ENCODE results near the gene TBC1D1.

DNA sequence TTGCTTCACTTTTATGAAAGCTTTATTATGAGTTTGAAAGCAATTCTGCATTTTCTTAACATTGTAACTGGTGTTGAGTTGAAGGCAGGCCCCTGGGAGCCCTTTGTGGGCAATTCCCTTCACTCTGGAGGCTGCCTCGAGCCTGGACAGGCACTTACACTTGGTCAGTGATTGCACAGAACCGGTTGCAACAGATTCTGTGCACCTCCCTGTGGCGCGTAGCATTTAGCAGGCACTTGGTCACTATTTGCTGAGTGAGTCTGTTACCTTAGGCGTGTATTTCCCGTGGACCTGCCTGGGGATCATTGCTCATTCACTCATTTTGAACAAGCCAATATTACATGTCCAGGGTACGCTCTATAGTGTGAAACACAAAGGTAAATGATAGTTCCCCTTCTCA, 149.7 kb downstream of the TBC1D1 start:
- TF ChIP-seq, protein P1, sequence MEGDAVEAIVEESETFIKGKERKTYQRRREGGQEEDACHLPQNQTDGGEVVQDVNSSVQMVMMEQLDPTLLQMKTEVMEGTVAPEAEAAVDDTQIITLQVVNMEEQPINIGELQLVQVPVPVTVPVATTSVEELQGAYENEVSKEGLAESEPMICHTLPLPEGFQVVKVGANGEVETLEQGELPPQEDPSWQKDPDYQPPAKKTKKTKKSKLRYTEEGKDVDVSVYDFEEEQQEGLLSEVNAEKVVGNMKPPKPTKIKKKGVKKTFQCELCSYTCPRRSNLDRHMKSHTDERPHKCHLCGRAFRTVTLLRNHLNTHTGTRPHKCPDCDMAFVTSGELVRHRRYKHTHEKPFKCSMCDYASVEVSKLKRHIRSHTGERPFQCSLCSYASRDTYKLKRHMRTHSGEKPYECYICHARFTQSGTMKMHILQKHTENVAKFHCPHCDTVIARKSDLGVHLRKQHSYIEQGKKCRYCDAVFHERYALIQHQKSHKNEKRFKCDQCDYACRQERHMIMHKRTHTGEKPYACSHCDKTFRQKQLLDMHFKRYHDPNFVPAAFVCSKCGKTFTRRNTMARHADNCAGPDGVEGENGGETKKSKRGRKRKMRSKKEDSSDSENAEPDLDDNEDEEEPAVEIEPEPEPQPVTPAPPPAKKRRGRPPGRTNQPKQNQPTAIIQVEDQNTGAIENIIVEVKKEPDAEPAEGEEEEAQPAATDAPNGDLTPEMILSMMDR (IDR thresholded peaks at IDR 0.05; ENCODE audit: low read depth, low read length, poor library complexity, severe bottlenecking), result no peak
- TF ChIP-seq EZH2phosphoT487 (IDR thresholded peaks at IDR 0.05; ENCODE audit: borderline replicate concordance, low read length), result no peak

All from DOHH2 (cell line).